ENCODE results near the gene CSMD2.
"Not testable (repeated sequence)": the region's sequence is repeated elsewhere in the genome, so short reads cannot be mapped to it uniquely, and the experiment has no call there.

CSMD2 gene

DNA sequence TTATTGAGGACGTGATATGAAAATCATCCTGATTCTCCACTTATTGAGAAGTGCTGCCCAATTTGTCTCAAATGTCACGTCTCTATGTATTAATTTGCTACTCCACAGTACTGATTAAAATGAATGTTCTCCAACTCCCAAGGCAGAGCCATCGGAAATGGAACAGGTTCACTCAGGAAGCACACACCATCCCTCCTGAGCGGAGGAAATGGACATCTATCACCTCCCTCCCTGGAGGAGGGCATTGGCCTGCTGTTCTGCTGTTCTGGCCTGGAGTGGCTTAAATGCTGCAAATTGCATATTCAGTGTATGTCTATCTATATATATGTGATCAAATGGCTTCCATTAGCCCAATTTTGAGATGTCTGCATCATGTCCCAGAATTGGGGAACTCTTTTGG is 140.5 kb downstream of the CSMD2 start:
- H3K4me2 ChIP-seq (ENCODE audit: low read depth, low read length), result no peak overlapping the region
- TF ChIP-seq EZH2phosphoT487 (IDR thresholded peaks at IDR 0.05; ENCODE audit: low read length), result no peak
- no peak for TF ChIP-seq EZH2 (optimal IDR thresholded peaks at IDR 0.05; ENCODE audit: low read depth, low read length)
- TF ChIP-seq, protein P1, sequence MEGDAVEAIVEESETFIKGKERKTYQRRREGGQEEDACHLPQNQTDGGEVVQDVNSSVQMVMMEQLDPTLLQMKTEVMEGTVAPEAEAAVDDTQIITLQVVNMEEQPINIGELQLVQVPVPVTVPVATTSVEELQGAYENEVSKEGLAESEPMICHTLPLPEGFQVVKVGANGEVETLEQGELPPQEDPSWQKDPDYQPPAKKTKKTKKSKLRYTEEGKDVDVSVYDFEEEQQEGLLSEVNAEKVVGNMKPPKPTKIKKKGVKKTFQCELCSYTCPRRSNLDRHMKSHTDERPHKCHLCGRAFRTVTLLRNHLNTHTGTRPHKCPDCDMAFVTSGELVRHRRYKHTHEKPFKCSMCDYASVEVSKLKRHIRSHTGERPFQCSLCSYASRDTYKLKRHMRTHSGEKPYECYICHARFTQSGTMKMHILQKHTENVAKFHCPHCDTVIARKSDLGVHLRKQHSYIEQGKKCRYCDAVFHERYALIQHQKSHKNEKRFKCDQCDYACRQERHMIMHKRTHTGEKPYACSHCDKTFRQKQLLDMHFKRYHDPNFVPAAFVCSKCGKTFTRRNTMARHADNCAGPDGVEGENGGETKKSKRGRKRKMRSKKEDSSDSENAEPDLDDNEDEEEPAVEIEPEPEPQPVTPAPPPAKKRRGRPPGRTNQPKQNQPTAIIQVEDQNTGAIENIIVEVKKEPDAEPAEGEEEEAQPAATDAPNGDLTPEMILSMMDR (IDR thresholded peaks at IDR 0.05; ENCODE audit: low read length), result no peak
- H3K27me3 ChIP-seq (replicated peaks; ENCODE audit: insufficient read depth, low read length), result peaks cover 18% of the 10 kb centered on the region; the same call in 1 of the 2 replicates
- H2AFZ ChIP-seq (ENCODE audit: low read length), result no peak overlapping the region
- H3K9ac ChIP-seq (ENCODE audit: low read length), result no peak overlapping the region
- no peaks in the 10 kb centered on the region for H3K9me3 ChIP-seq (replicated peaks; ENCODE audit: insufficient read depth, low read length)
- H3K4me1 ChIP-seq (ENCODE audit: low read length), result no peaks in the 10 kb centered on the region
- no peak for DNase-seq
- no peak overlapping the region for H3K27ac ChIP-seq (ENCODE audit: low read length)
- no peaks in the 10 kb centered on the region for H3K36me3 ChIP-seq (replicated peaks; ENCODE audit: insufficient read depth, low read length)
- no peaks in the 10 kb centered on the region for H3K79me2 ChIP-seq (ENCODE audit: low read length)
- H3F3A ChIP-seq (ENCODE audit: insufficient read depth, low read length), result no peaks in the 10 kb centered on the region
- H3K9me2 ChIP-seq (replicated peaks; ENCODE audit: insufficient read depth, low read length), result no peaks in the 10 kb centered on the region
- no peak overlapping the region for H3K4me3 ChIP-seq (ENCODE audit: low read length)
- H4K20me1 ChIP-seq (ENCODE audit: insufficient read depth, low read length), result no peaks in the 10 kb centered on the region; the same call in 1 of the 2 replicates

GRCh38 chr1:34019741-34020552 is 145.1 kb downstream of the CSMD2 start:
- H4K20me1 ChIP-seq (ENCODE audit: insufficient read depth, low read length), result no peaks in the 10 kb centered on the region
- H3K9ac ChIP-seq (ENCODE audit: low read length), result no peak overlapping the region
- H3K27ac ChIP-seq (ENCODE audit: low read length), result no peak overlapping the region
- no peaks in the 10 kb centered on the region for H3K9me2 ChIP-seq (replicated peaks; ENCODE audit: insufficient read depth, low read length)
- no peaks in the 10 kb centered on the region for H3K79me2 ChIP-seq (ENCODE audit: low read length)
- DNase-seq, result no peak
- no peak overlapping the region for H2AFZ ChIP-seq (ENCODE audit: low read length)
- no peaks in the 10 kb centered on the region for H3K4me1 ChIP-seq (ENCODE audit: low read length)
- TF ChIP-seq, protein P1 (IDR thresholded peaks at IDR 0.05; ENCODE audit: low read length), result no peak
- TF ChIP-seq EZH2phosphoT487 (IDR thresholded peaks at IDR 0.05; ENCODE audit: low read length) (no peak), EZH2 (optimal IDR thresholded peaks at IDR 0.05; ENCODE audit: low read depth, low read length) (no peak)
- 0 out of 2 replicates have a peak, but pooled peaks cover 4% of the 10 kb centered on the region for H3K27me3 ChIP-seq (replicated peaks; ENCODE audit: insufficient read depth, low read length)
- H3K9me3 ChIP-seq (replicated peaks; ENCODE audit: insufficient read depth, low read length), result no peaks in the 10 kb centered on the region
- no peak overlapping the region for H3K4me3 ChIP-seq (ENCODE audit: low read length)
- H3K36me3 ChIP-seq (replicated peaks; ENCODE audit: insufficient read depth, low read length), result no peaks in the 10 kb centered on the region
- H3F3A ChIP-seq (ENCODE audit: insufficient read depth, low read length), result no peaks in the 10 kb centered on the region
- no peak overlapping the region for H3K4me2 ChIP-seq (ENCODE audit: low read depth, low read length)

- H3K9ac ChIP-seq (ENCODE audit: low read length), result no peak overlapping the region
- no peak overlapping the region for H3K27ac ChIP-seq (ENCODE audit: low read length)
- H3K27me3 ChIP-seq (replicated peaks; ENCODE audit: insufficient read depth, low read length), result 0 out of 2 replicates have a peak, but pooled peaks cover 4% of the 10 kb centered on the region
- no peak for DNase-seq
- H3K79me2 ChIP-seq (ENCODE audit: low read length), result no peaks in the 10 kb centered on the region
- H3K4me1 ChIP-seq (ENCODE audit: low read length), result no peaks in the 10 kb centered on the region
- no peaks in the 10 kb centered on the region for H3K36me3 ChIP-seq (replicated peaks; ENCODE audit: insufficient read depth, low read length)
- no peak for TF ChIP-seq EZH2phosphoT487 (IDR thresholded peaks at IDR 0.05; ENCODE audit: low read length)
- TF ChIP-seq EZH2 (optimal IDR thresholded peaks at IDR 0.05; ENCODE audit: low read depth, low read length), result no peak
- TF ChIP-seq, protein P1 (IDR thresholded peaks at IDR 0.05; ENCODE audit: low read length), result no peak
- H3K4me2 ChIP-seq (ENCODE audit: low read depth, low read length), result no peak overlapping the region
- no peak overlapping the region for H2AFZ ChIP-seq (ENCODE audit: low read length)
- H4K20me1 ChIP-seq (ENCODE audit: insufficient read depth, low read length), result no peaks in the 10 kb centered on the region
- H3F3A ChIP-seq (ENCODE audit: insufficient read depth, low read length), result no peaks in the 10 kb centered on the region
- H3K9me2 ChIP-seq (replicated peaks; ENCODE audit: insufficient read depth, low read length), result no peaks in the 10 kb centered on the region
- H3K9me3 ChIP-seq (replicated peaks; ENCODE audit: insufficient read depth, low read length), result no peaks in the 10 kb centered on the region
- H3K4me3 ChIP-seq (ENCODE audit: low read length), result no peak overlapping the region
Measured at GRCh38 chr1:34018285-34018684, 146.7 kb downstream of the CSMD2 start.

DNA sequence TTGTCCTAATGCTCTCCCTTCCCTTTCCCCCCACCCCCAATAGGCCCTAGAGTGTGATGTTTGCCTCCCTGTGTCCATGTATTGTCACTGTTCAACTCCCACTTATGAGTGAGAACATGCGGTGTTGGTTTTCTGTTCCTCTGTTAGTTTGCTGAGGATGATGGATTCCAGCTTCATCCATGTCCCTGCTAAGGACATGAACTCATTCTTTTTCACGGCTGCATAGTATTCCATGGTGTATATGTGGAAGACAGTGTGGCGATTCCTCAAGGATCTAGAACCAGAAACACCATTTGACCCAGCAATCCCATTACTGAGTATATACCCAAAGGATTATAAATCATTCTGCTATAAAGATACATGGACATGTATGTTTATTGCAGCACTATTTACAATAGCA is 148.7 kb downstream of the CSMD2 start:
- H3K79me2 ChIP-seq (ENCODE audit: low read length); DNase-seq; H3K9ac ChIP-seq (ENCODE audit: low read length); H2AFZ ChIP-seq (ENCODE audit: low read length); H4K20me1 ChIP-seq (ENCODE audit: insufficient read depth, low read length); H3K27ac ChIP-seq (ENCODE audit: low read length); H3K9me2 ChIP-seq (replicated peaks; ENCODE audit: insufficient read depth, low read length); H3F3A ChIP-seq (ENCODE audit: insufficient read depth, low read length); H3K9me3 ChIP-seq (replicated peaks; ENCODE audit: insufficient read depth, low read length); H3K4me1 ChIP-seq (ENCODE audit: low read length); H3K4me2 ChIP-seq (ENCODE audit: low read depth, low read length); H3K36me3 ChIP-seq (replicated peaks; ENCODE audit: insufficient read depth, low read length); H3K4me3 ChIP-seq (ENCODE audit: low read length): not testable (repeated sequence)
- peaks cover 20% of the 10 kb centered on the region; the same call in 1 of the 2 replicates for H3K27me3 ChIP-seq (replicated peaks; ENCODE audit: insufficient read depth, low read length)

Data from MM.1S (cell line).